Psoas muscle (tissue), 8 donors: ENCODE results near the gene SIDT2. TPM values are rescaled to one million over a fixed set of nuclear protein-coding genes. Genes with fewer than 3 reads are reported as not detected.
"Not testable (repeated sequence)": the region's sequence is repeated elsewhere in the genome, so short reads cannot be mapped to it uniquely, and the experiment has no call there.

Experiments
- ATAC-seq, 4 donors: fragments of 200-7000 bp; cut with Tn5 transposase; one replicate each; pipeline ENCODE4 v1.9.1; 2020; ENCODE audit warnings: moderate library complexity in 3 of 4, mild to moderate bottlenecking in 2 of 4
- DNase-seq, 2 donors: peaks; one replicate each; pipeline ENCODE4 v3.0.0-alpha.2; 2020
- H3K27ac ChIP-seq: fragments of 200-600 bp; one replicate; pipeline ENCODE4 v1.8.0; 2022
- H3K27me3 ChIP-seq, 3 donors: fragments of 200-600 bp in 1 of 3; one replicate each; pipeline versions ENCODE4 v1.6.1 to v1.8.0; 2013 to 2022; ENCODE audit warnings: low read length in 2 of 3, mild to moderate bottlenecking in 2 of 3, moderate library complexity in 1 of 3; ENCODE audit not compliant: insufficient read depth in 3 of 3
- H3K36me3 ChIP-seq, 2 donors: fragments of 200-600 bp in 1 of 2; one replicate each; pipeline versions ENCODE4 v1.6.1 to v1.8.0; 2013 to 2022; ENCODE audit warnings: low read depth in 1 of 2, mild to moderate bottlenecking in 1 of 2, moderate library complexity in 1 of 2; ENCODE audit not compliant: insufficient read depth in 1 of 2
- H3K4me1 ChIP-seq: fragments of 200-600 bp; one replicate; pipeline ENCODE4 v1.8.0; 2022
- H3K4me3 ChIP-seq: fragments of 200-600 bp; one replicate; pipeline ENCODE4 v1.8.0; 2022; ENCODE audit warnings: mild to moderate bottlenecking
- H3K9me3 ChIP-seq: fragments of 200-600 bp; one replicate; pipeline ENCODE4 v1.8.0; 2022
- WGBS, 3 donors: extraction: QIAGEN DNeasy Blood & Tissue Kit; methylation state at CpG; one replicate each; pipeline versions ENCODE4 v1.1.6 to v1.1.7; 2013; 5-methylcytosine and 5-hydroxymethylcytosine counted together
- intact Hi-C, 2 donors: fragments of 100-400 bp; cut with DNase I; formaldehyde crosslinking; loops; one replicate each; pipeline versions ENCODE4 v1.11.0 to v1.14.2; 2022
- polyA plus RNA-seq, 3 donors: library from polyadenylated mRNA; stranded (reverse); fragments of 200-250 nt; gene quantifications; one replicate each; pipeline ENCODE4 v1.2.3, GENCODE V29; 2013
- total RNA-seq, 4 donors: library from RNA; stranded (reverse); fragmentation: NEBNext Ultra II Directional in 2 of 4; extraction: Animal tissue kit (Norgen Biotek cat#: 25700) in 2 of 4; gene quantifications; one replicate each; pipeline versions ENCODE4 v1.2.1 to v1.2.4, GENCODE V29; 2021 to 2023
- TF ChIP-seq, protein P1 (sequence below): fragments of 200-600 bp; IDR thresholded peaks from one replicate; pipeline ENCODE4 v1.8.0; 2022; ENCODE audit warnings: antibody characterized with exemption
- donor health status: healthy with polysubstance abuse.
- donor health status: DM: no; HTN: no; CAD: no; lungs with moderate emphysema.
- donor health status: Bipolar disorder and iron deficiency.
- donor health status: healthy.
- donor health status: DM: yes; HTN: yes; CAD: no.
- donor health status: DM: no; HTN: no; CAD: no.
- donor health status: DM: no; HTN: no; CAD: no.
- donor health status: DM: yes; HTN: yes; CAD: no.

SIDT2 gene
- total and polyA plus RNA-seq, 7 donors, result 7.1 to 22.8 (median 12.6) TPM

- DNase-seq (no peak), ATAC-seq (no peak)
- Histone ChIP-seq H3K9me3 (no peaks in the 10 kb centered on the region), H3K27me3 (no peaks in the 10 kb centered on the region), H3K4me1 (no peaks in the 10 kb centered on the region), H3K4me3 (peak overlapping the region; percentile 58), H3K27ac (peak overlapping the region; percentile 30), H3K36me3 (peaks cover 0 to 21% of the 10 kb centered on the region in 2 donors)
- intact Hi-C loops, result loop anchor here in 1 of 2 donors (5.0 kb wide), 1 partner anchor 72 kb away; no protein-coding TSS in a partner anchor
- TF ChIP-seq, protein P1, sequence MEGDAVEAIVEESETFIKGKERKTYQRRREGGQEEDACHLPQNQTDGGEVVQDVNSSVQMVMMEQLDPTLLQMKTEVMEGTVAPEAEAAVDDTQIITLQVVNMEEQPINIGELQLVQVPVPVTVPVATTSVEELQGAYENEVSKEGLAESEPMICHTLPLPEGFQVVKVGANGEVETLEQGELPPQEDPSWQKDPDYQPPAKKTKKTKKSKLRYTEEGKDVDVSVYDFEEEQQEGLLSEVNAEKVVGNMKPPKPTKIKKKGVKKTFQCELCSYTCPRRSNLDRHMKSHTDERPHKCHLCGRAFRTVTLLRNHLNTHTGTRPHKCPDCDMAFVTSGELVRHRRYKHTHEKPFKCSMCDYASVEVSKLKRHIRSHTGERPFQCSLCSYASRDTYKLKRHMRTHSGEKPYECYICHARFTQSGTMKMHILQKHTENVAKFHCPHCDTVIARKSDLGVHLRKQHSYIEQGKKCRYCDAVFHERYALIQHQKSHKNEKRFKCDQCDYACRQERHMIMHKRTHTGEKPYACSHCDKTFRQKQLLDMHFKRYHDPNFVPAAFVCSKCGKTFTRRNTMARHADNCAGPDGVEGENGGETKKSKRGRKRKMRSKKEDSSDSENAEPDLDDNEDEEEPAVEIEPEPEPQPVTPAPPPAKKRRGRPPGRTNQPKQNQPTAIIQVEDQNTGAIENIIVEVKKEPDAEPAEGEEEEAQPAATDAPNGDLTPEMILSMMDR, result no peak
- WGBS, 3 donors, result 54 to 66% (median 58%) methylated on average over 17 of the region's 17 CpGs
Measured at GRCh38 chr11:117204283-117205080, 25.9 kb downstream of the SIDT2 start.

GRCh38 chr11:117205211-117205818 lies 26.8 kb downstream of the SIDT2 start:
- Histone ChIP-seq H3K36me3 (peaks cover 0 to 27% of the 10 kb centered on the region in 2 donors), H3K9me3 (no peaks in the 10 kb centered on the region), H3K4me1 (no peaks in the 10 kb centered on the region), H3K27ac (no peak overlapping the region), H3K4me3 (no peak overlapping the region), H3K27me3 (no peaks in the 10 kb centered on the region)
- TF ChIP-seq, protein P1, result no peak
- DNase-seq (no peak), ATAC-seq (no peak)
- intact Hi-C loops, result loop anchor here in 1 of 2 donors (5.0 kb wide), 1 partner anchor 73 kb away; no protein-coding TSS in a partner anchor
- 79 to 90% (median 83%) methylated on average over 10 to 11 of the region's 11 CpGs for WGBS, 3 donors

GRCh38 chr11:117206111-117206510 lies 27.6 kb downstream of the SIDT2 start:
- H3K27ac ChIP-seq, H3K27me3 ChIP-seq, H3K4me3 ChIP-seq, DNase-seq, H3K9me3 ChIP-seq, H3K4me1 ChIP-seq, ATAC-seq: not testable (repeated sequence)
- 76 to 80% (median 80%) methylated on average over 6 to 8 of the region's 8 CpGs for WGBS, 3 donors
- intact Hi-C loops, result loop anchor here in 1 of 2 donors (5.0 kb wide), 1 partner anchor 74 kb away; no protein-coding TSS in a partner anchor
- peaks cover 0 to 27% of the 10 kb centered on the region in 2 donors for H3K36me3 ChIP-seq

GRCh38 chr11:117206859-117207258 lies 28.3 kb downstream of the SIDT2 start:
- H3K27me3 ChIP-seq, H3K27ac ChIP-seq, H3K4me3 ChIP-seq, H3K4me1 ChIP-seq, H3K9me3 ChIP-seq, DNase-seq: not testable (repeated sequence)
- ATAC-seq, result peak; percentile 22 to 43 (median 32)
- WGBS, 3 donors, result 85 to 89% (median 88%) methylated on average over 5 to 6 of the region's 11 CpGs
- peaks cover 0 to 33% of the 10 kb centered on the region in 2 donors for H3K36me3 ChIP-seq
- intact Hi-C loops, result loop anchor here in 1 of 2 donors (5.0 kb wide), 1 partner anchor 75 kb away; no protein-coding TSS in a partner anchor

GRCh38 chr11:117207481-117207880 lies 28.9 kb downstream of the SIDT2 start:
- DNase-seq, H3K4me3 ChIP-seq, H3K27me3 ChIP-seq, H3K9me3 ChIP-seq, ATAC-seq, H3K27ac ChIP-seq, H3K4me1 ChIP-seq: not testable (repeated sequence)
- 85 to 97% (median 95%) methylated on average over 5 of the region's 5 CpGs for WGBS, 3 donors
- H3K36me3 ChIP-seq, result peaks cover 0 to 35% of the 10 kb centered on the region in 2 donors
- intact Hi-C loops, result loop anchor here in 1 of 2 donors (5.0 kb wide), 1 partner anchor 75 kb away; no protein-coding TSS in a partner anchor

- not testable (repeated sequence) for H3K4me3 ChIP-seq, DNase-seq, H3K4me1 ChIP-seq, H3K27me3 ChIP-seq, ATAC-seq, H3K9me3 ChIP-seq, H3K27ac ChIP-seq
- WGBS, 3 donors, result 85 to 89% (median 88%) methylated on average over 9 of the region's 13 CpGs
- peaks cover 0 to 43% of the 10 kb centered on the region in 2 donors for H3K36me3 ChIP-seq
- intact Hi-C loops, result loop anchor here (2.0 to 5.0 kb wide), 2 partner anchors 76 kb away; no protein-coding TSS in a partner anchor
Measured at GRCh38 chr11:117208710-117209109, 30.2 kb downstream of the SIDT2 start.

DNA sequence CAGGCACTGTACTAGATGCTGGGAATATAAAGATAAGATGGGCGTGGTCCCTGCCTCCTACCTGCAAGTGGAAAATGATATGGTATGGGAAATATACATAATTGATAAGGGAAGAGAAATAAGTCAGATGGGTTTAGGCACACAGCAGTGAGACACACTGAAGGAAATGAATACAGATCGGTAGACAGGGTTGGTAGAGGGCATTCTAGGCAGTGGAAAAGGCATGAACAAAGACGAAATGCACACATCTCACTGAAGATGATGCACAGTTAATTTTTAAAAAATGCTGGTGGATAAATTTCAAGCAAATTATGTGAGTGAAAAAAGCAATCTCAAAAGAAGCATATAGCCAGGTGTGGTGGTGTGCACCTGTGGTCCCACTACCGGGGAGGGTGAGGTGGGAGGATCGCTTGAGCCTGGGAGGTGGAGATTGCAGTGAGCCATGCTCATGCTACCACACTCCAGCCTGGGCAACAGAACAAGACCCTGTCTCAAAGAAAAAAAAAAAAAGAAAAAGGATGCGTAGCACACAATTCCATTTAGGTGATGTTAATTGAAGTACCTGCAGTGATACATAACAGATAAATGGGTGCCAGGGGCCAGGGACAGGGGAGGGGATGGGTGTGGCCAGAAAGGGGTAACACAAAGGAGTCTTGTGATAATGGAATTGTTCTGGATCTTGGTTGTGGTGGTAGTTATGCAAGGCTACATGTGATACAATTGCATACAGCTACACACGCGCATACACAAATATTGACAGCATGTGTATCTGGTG lies 31.0 kb downstream of the SIDT2 start:
- not testable (repeated sequence) for H3K4me3 ChIP-seq, ATAC-seq, H3K27me3 ChIP-seq, H3K4me1 ChIP-seq, H3K9me3 ChIP-seq, DNase-seq, H3K27ac ChIP-seq
- 88 to 90% (median 89%) methylated on average over 7 to 8 of the region's 8 CpGs for WGBS, 3 donors
- peaks cover 4 to 43% of the 10 kb centered on the region in 2 donors for H3K36me3 ChIP-seq
- intact Hi-C loops, result loop anchor here (2.0 to 5.0 kb wide), 2 partner anchors 77 kb away; no protein-coding TSS in a partner anchor
